ENCODE results near the gene PHTF2.

Gene PHTF2

DNA sequence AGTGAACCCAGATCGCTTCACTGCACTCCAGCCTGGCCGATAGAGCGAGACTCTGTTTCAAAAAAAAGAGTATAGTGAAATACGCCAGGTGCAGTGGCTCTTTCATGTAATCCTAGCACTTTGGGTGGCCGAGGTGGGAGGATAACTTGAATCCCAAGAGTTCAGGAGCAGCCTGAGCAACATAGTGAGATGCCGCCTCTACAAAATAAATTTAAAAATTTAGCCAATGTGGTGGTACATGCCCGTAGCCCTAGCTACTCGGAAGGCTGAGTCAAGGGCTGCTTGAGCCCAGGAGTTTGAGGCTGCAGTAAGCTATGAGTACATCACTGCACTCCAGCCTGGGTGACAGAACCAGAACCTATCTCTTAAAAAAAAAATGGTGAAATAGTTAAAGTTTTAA is 28.3 kb upstream of the PHTF2 start:
- DNase-seq: no peak
- Histone ChIP-seq H3K9me3 (ENCODE audit: insufficient read depth, low read length, severe bottlenecking) (no peaks in the 10 kb centered on the region), H3K36me3 (ENCODE audit: insufficient read depth, low read length) (peaks cover 86% of the 10 kb centered on the region), H3K4me2 (ENCODE audit: insufficient read depth, low read length) (no peak overlapping the region), H2AFZ (ENCODE audit: low read depth, low read length) (no peak overlapping the region), H3K79me2 (ENCODE audit: insufficient read depth, low read length) (peaks cover 18% of the 10 kb centered on the region), H3K4me3 (ENCODE audit: low read depth in 1 of 2, low read length in 2 of 2) (no peak overlapping the region), H3K27ac (ENCODE audit: low read length) (no peak overlapping the region), H4K20me1 (ENCODE audit: insufficient read depth, low read length) (peaks cover 9% of the 10 kb centered on the region; the same call in 1 of the 2 replicates), H3K27me3 (ENCODE audit: insufficient read depth, low read length, poor library complexity) (no peaks in the 10 kb centered on the region), H3K9ac (ENCODE audit: low read depth, low read length) (no peak overlapping the region), H3K4me1 (ENCODE audit: insufficient read depth, low read length) (no peaks in the 10 kb centered on the region)
- no peak for ATAC-seq (ENCODE audit: insufficient read depth, low read depth)
- no peak for TF ChIP-seq EZH2 (IDR thresholded peaks at IDR 0.05; ENCODE audit: borderline replicate concordance, low read depth, low read length, severe bottlenecking)
- TF ChIP-seq, protein P1, sequence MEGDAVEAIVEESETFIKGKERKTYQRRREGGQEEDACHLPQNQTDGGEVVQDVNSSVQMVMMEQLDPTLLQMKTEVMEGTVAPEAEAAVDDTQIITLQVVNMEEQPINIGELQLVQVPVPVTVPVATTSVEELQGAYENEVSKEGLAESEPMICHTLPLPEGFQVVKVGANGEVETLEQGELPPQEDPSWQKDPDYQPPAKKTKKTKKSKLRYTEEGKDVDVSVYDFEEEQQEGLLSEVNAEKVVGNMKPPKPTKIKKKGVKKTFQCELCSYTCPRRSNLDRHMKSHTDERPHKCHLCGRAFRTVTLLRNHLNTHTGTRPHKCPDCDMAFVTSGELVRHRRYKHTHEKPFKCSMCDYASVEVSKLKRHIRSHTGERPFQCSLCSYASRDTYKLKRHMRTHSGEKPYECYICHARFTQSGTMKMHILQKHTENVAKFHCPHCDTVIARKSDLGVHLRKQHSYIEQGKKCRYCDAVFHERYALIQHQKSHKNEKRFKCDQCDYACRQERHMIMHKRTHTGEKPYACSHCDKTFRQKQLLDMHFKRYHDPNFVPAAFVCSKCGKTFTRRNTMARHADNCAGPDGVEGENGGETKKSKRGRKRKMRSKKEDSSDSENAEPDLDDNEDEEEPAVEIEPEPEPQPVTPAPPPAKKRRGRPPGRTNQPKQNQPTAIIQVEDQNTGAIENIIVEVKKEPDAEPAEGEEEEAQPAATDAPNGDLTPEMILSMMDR (IDR thresholded peaks at IDR 0.05; ENCODE audit: borderline replicate concordance, extremely low read depth, low read length, poor library complexity, severe bottlenecking): no peak

DNA sequence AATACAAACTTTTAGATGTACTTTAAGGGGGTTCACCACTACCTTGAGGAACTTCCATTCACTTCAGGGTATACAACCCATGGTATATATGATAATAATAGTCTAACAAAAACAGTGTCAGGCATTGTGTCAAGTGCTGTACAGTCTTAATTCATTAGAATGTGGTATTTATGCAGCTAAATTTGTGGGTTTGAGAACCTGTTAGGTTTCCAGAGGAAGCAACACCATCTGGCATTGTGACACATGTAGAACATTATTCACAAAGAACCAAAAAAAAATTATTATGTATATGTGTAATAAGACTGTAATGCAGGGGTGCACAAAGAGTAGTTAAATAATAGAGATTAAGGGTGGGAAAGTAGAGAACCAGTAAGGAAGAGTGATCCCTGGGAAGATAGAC is 26.7 kb upstream of the PHTF2 start:
- Histone ChIP-seq H3K36me3 (ENCODE audit: insufficient read depth, low read length) (peaks cover 84% of the 10 kb centered on the region), H2AFZ (ENCODE audit: low read depth, low read length) (no peak overlapping the region), H3K9ac (ENCODE audit: low read depth, low read length) (no peak overlapping the region), H3K4me3 (ENCODE audit: low read depth in 1 of 2, low read length in 2 of 2) (no peak overlapping the region), H3K27me3 (ENCODE audit: insufficient read depth, low read length, poor library complexity) (no peaks in the 10 kb centered on the region), H3K4me2 (ENCODE audit: insufficient read depth, low read length) (no peak overlapping the region), H3K27ac (ENCODE audit: low read length) (no peak overlapping the region), H3K79me2 (ENCODE audit: insufficient read depth, low read length) (peaks cover 14% of the 10 kb centered on the region), H3K9me3 (ENCODE audit: insufficient read depth, low read length, severe bottlenecking) (no peaks in the 10 kb centered on the region), H4K20me1 (ENCODE audit: insufficient read depth, low read length) (no peaks in the 10 kb centered on the region), H3K4me1 (ENCODE audit: insufficient read depth, low read length) (no peaks in the 10 kb centered on the region)
- no peak for ATAC-seq (ENCODE audit: insufficient read depth, low read depth)
- no peak for TF ChIP-seq EZH2 (IDR thresholded peaks at IDR 0.05; ENCODE audit: borderline replicate concordance, low read depth, low read length, severe bottlenecking)
- no peak for DNase-seq

DNA sequence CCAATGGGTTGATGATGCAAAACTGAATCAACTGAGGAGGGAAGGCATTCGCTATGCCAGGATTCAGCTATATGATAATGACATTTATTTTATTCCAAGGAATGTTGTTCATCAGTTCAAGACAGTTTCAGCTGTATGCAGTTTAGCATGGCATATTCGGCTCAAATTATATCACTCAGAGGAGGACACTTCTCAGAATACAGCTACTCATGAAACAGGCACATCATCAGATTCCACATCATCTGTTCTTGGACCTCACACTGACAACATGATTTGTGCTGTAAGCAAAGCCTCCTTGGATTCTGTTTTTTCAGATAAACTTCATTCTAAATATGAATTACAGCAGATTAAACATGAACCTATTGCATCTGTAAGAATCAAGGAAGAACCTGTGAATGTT is 20.0 kb upstream of the PHTF2 start:
- Histone ChIP-seq H3K79me2 (ENCODE audit: insufficient read depth, low read length) (peaks cover 9% of the 10 kb centered on the region; the same call in 1 of the 2 replicates), H3K36me3 (ENCODE audit: insufficient read depth, low read length) (peaks cover 73% of the 10 kb centered on the region), H3K4me1 (ENCODE audit: insufficient read depth, low read length) (no peaks in the 10 kb centered on the region), H3K27ac (ENCODE audit: low read length) (no peak overlapping the region), H3K27me3 (ENCODE audit: insufficient read depth, low read length, poor library complexity) (no peaks in the 10 kb centered on the region), H3K9me3 (ENCODE audit: insufficient read depth, low read length, severe bottlenecking) (no peaks in the 10 kb centered on the region), H3K4me2 (ENCODE audit: insufficient read depth, low read length) (no peak overlapping the region), H3K4me3 (ENCODE audit: low read depth in 1 of 2, low read length in 2 of 2) (no peak overlapping the region), H3K9ac (ENCODE audit: low read depth, low read length) (no peak overlapping the region), H2AFZ (ENCODE audit: low read depth, low read length) (no peak overlapping the region), H4K20me1 (ENCODE audit: insufficient read depth, low read length) (no peaks in the 10 kb centered on the region)
- DNase-seq: no peak
- no peak for ATAC-seq (ENCODE audit: insufficient read depth, low read depth)
- TF ChIP-seq, protein P1 (IDR thresholded peaks at IDR 0.05; ENCODE audit: borderline replicate concordance, extremely low read depth, low read length, poor library complexity, severe bottlenecking): no peak
- no peak for TF ChIP-seq EZH2 (IDR thresholded peaks at IDR 0.05; ENCODE audit: borderline replicate concordance, low read depth, low read length, severe bottlenecking)

DNA sequence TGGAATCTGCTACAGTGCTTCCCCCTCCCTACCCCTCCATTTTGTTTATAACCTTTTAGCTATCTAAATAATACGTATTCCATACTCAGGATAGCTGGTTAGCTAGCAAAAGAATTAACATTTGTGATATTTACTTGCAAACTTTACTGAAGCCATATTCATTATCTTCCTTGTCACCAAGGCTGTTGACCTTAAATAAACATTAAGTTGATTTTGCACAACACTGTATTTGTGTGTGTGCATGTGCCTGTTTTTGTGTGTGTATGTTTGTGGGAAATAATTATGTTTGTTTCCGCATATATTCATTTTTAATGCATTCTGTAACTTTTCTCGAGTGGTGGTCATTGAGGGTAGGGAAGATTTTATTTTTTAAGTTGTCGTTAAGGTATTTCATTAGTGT is 16.2 kb upstream of the PHTF2 start:
- H3K4me3 ChIP-seq (ENCODE audit: low read depth in 1 of 2, low read length in 2 of 2): no peak overlapping the region
- H3K36me3 ChIP-seq (ENCODE audit: insufficient read depth, low read length): peaks cover 62% of the 10 kb centered on the region
- H3K27me3 ChIP-seq (ENCODE audit: insufficient read depth, low read length, poor library complexity): no peaks in the 10 kb centered on the region
- H3K9me3 ChIP-seq (ENCODE audit: insufficient read depth, low read length, severe bottlenecking): no peaks in the 10 kb centered on the region
- ATAC-seq (ENCODE audit: insufficient read depth, low read depth): no peak
- DNase-seq: no peak
- H3K4me1 ChIP-seq (ENCODE audit: insufficient read depth, low read length): no peaks in the 10 kb centered on the region
- TF ChIP-seq, protein P1 (IDR thresholded peaks at IDR 0.05; ENCODE audit: borderline replicate concordance, extremely low read depth, low read length, poor library complexity, severe bottlenecking): no peak
- H3K4me2 ChIP-seq (ENCODE audit: insufficient read depth, low read length): no peak overlapping the region
- H2AFZ ChIP-seq (ENCODE audit: low read depth, low read length): no peak overlapping the region
- H3K79me2 ChIP-seq (ENCODE audit: insufficient read depth, low read length): 0 out of 2 replicates have a peak, but pooled peaks cover 3% of the 10 kb centered on the region
- H3K9ac ChIP-seq (ENCODE audit: low read depth, low read length): no peak overlapping the region
- no peaks in the 10 kb centered on the region for H4K20me1 ChIP-seq (ENCODE audit: insufficient read depth, low read length)
- no peak overlapping the region for H3K27ac ChIP-seq (ENCODE audit: low read length)

Data from DND-41 (cell line).